ENCODE measurements around the gene MDP1.

DNA sequence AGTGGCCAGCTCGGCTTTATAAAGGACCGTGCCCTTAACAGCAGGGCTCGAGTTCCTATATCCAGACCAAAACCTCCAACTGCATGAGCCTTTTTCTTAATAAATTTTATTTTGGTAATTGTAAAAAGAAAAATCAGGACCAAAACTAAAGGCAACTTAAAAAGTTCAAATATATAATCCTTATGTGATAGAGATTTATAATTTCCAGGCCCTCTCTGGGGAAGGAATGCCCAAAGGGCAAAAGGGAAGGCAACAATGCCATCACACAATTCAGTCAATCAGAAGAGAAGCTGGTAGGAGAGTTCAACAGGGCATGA lies 26.8 kb downstream of the MDP1 start:
- TF ChIP-seq MYC (IDR thresholded peaks at IDR 0.05; ENCODE audit: borderline replicate concordance, low read length), result no peak
- TF ChIP-seq RFX5 (IDR thresholded peaks at IDR 0.05), result no peak
- TF ChIP-seq, protein P1, sequence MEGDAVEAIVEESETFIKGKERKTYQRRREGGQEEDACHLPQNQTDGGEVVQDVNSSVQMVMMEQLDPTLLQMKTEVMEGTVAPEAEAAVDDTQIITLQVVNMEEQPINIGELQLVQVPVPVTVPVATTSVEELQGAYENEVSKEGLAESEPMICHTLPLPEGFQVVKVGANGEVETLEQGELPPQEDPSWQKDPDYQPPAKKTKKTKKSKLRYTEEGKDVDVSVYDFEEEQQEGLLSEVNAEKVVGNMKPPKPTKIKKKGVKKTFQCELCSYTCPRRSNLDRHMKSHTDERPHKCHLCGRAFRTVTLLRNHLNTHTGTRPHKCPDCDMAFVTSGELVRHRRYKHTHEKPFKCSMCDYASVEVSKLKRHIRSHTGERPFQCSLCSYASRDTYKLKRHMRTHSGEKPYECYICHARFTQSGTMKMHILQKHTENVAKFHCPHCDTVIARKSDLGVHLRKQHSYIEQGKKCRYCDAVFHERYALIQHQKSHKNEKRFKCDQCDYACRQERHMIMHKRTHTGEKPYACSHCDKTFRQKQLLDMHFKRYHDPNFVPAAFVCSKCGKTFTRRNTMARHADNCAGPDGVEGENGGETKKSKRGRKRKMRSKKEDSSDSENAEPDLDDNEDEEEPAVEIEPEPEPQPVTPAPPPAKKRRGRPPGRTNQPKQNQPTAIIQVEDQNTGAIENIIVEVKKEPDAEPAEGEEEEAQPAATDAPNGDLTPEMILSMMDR (IDR thresholded peaks at IDR 0.05), result no peak
- no peak for TF ChIP-seq POLR2AphosphoS2 (conservative IDR thresholded peaks at IDR 0.05; ENCODE audit: low read length)
- TF ChIP-seq RAD21 (conservative IDR thresholded peaks at IDR 0.05 in 1 of 2, IDR thresholded peaks at IDR 0.05 in 1 of 2), result no peak
